Activated CD4-positive, CD25-positive, alpha-beta regulatory T cell treated with anti-CD3 and anti-CD28 coated beads, Interleukin-2, amount 50 U/mL, for 24 hours (primary cell): ENCODE data around the gene PALLD.
"Not testable (repeated sequence)": the region's sequence is repeated elsewhere in the genome, so short reads cannot be mapped to it uniquely, and the experiment has no call there.

ENCODE experiments used
- ATAC-seq, 2 donors: fragments of 150-1000 bp; cut with Tn5 transposase; one replicate each; pipeline ENCODE4 v1.10.0; 2021; ENCODE audit warnings: mild to moderate bottlenecking in 1 of 2, moderate library complexity in 1 of 2

Gene PALLD

GRCh38 chr4:168803052-168803451 lies 306.2 kb downstream of the PALLD start:
- not testable (repeated sequence) for ATAC-seq

GRCh38 chr4:168803732-168804131 lies 306.9 kb downstream of the PALLD start:
- no peak for ATAC-seq

GRCh38 chr4:168804146-168804545 lies 307.3 kb downstream of the PALLD start:
- ATAC-seq, result no peak

- ATAC-seq, result no peak
These were observed 308.5 kb downstream of the PALLD start for GRCh38 chr4:168805341-168805740.

GRCh38 chr4:168806247-168806646 lies 309.4 kb downstream of the PALLD start:
- ATAC-seq, result not testable (repeated sequence)

- ATAC-seq, result no peak
These were observed 314.4 kb downstream of the PALLD start for GRCh38 chr4:168811207-168811606.

GRCh38 chr4:168811786-168812651 lies 315.2 kb downstream of the PALLD start:
- no peak for ATAC-seq

GRCh38 chr4:168812806-168813205 lies 316.0 kb downstream of the PALLD start:
- ATAC-seq, result no peak

- ATAC-seq, result no peak
These were observed 317.0 kb downstream of the PALLD start for GRCh38 chr4:168813890-168814289.

GRCh38 chr4:168815379-168816345 lies 318.8 kb downstream of the PALLD start:
- ATAC-seq, result no peak

GRCh38 chr4:168817370-168817769 lies 320.5 kb downstream of the PALLD start:
- no peak for ATAC-seq

- ATAC-seq, result no peak
These were observed 325.6 kb downstream of the PALLD start for GRCh38 chr4:168822481-168822880.

GRCh38 chr4:168825975-168826374 lies 329.1 kb downstream of the PALLD start:
- ATAC-seq, result no peak

GRCh38 chr4:168826620-168827019 lies 329.8 kb downstream of the PALLD start:
- no peak for ATAC-seq

- ATAC-seq, result no peak
These were observed 334.1 kb downstream of the PALLD start for GRCh38 chr4:168830777-168831512.

- ATAC-seq, result no peak
These were observed 334.7 kb downstream of the PALLD start for GRCh38 chr4:168831585-168831918.

GRCh38 chr4:168831919-168832762 lies 335.3 kb downstream of the PALLD start:
- ATAC-seq, result peak; percentile 85 to 89

- ATAC-seq, result no peak
These were observed 336.1 kb downstream of the PALLD start for GRCh38 chr4:168832763-168833575.

- no peak for ATAC-seq
These were observed 337.0 kb downstream of the PALLD start for GRCh38 chr4:168833881-168834280.

GRCh38 chr4:168835880-168836454 lies 339.1 kb downstream of the PALLD start:
- ATAC-seq, result no peak

- ATAC-seq, result no peak
These were observed 339.6 kb downstream of the PALLD start for GRCh38 chr4:168836490-168836889.
